Stimulated activated CD8-positive, alpha-beta memory T cell treated with anti-CD3 and anti-CD28 coated beads, Interleukin-7, amount 100 ng/mL, for 48 hours (primary cell): ENCODE data around the gene ASB18.

Experiments used
- DNase-seq, 2 donors: peaks; one replicate each; pipeline ENCODE4 v3.0.0-alpha.2; 2020; ENCODE audit warnings: low read depth in 1 of 2; ENCODE audit errors: extremely low read depth in 1 of 2

ASB18 gene

DNA sequence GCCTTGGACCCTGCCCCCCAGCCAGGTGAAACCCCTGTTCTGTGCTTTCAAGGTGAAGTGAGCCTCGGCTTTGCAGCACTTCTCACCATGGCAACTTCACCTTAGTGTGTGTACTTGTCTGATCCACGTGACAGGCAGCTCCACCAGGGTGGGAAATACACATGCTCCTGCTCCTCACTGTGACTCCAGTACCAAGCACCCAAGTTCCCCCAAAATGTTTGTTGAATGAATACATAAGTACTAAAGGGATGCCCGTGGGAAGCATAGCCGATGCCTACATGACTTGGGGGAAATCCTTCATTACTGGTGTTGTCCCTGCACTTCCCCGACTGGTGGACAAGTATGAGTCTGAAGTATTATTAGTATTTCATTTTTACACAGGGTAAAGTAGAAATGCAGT lies 54.2 kb downstream of the ASB18 start:
- DNase-seq, result no peak

DNA sequence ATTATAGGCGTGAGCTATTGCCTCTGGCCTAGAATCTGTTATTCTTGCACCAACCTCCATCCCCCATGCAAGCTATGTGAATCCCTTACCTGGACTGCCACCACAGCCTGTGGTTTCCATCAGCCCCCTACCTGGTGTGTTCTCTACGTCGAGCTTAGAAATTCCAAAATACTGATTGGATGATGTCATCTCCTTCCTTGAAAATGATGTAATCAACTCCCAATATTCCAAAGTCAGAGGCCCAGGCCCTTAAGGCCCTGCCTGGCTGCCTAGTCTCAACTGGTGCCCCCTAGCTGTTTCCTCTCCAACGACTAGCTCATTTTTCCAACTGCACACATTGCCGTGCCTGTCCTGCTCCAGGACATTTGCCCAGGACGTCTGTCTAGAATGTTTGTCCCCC lies 54.7 kb downstream of the ASB18 start:
- DNase-seq, result no peak

DNA sequence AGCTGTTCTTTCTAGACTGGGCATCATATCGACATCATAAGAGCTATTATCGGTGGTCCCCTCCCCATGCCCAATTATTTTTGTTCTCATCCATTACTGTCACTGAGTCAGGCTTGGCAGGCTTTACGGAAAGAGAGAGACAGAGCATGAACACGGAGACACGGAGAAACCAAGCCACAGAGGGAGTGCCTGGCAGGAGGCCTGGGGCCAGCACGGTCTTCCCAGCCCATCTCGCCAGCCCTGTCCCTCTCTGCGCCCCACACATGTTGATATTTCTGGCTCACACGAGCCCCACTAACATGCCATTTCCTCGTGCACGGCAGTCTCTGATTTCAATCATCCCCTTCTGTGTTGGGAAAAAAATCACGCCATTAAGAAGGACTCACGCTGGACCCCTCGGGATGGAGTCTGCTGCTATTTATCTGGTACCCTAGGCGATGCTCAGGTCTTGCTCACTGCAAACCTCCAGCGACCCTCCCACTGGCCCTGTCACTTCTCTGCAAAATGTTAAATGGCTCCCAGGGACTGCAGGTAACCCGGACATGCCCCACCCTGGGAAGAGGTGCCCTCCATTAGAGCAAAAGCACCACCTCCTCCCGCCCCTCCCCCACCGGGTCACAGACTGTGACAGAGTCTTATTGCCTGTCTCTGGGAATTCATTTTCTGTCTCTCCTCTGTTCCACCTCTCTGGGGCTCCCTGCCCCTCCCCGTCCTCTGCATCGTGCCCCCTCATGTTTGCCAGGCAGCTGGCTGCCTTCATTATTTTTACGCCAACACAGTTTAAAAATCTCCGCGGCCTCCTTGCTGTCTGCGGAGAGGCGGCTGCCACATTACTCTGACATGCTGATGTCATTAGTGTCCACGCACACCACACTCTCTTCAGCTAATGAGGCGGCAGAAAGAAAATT lies 55.9 kb downstream of the ASB18 start:
- DNase-seq, result no peak

- no peak for DNase-seq
These were observed 56.7 kb downstream of the ASB18 start for GRCh38 chr2:236207472-236207871.

GRCh38 chr2:236205867-236206645 lies 58.1 kb downstream of the ASB18 start:
- no peak for DNase-seq

GRCh38 chr2:236204953-236205352 lies 59.3 kb downstream of the ASB18 start:
- DNase-seq, result no peak

DNA sequence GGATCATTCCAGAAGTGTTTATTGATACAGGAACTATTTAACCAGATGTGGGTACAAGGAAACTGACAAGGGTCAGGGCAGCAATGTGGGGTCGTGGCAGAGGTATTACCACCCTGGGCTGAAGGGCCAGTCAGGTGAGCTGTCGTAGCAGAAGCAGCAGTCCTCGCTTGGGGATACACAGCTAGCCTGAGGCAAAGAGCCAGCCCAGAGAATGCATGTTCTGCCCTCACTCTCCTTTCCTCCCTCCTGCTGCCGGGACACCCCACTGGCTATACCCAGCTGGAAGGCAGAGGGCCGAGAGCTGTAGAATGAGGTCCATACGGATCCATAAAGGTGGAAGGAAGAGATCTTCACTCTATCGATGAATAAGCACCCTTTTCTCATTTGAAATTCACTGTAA lies 63.8 kb downstream of the ASB18 start:
- no peak for DNase-seq

GRCh38 chr2:236196366-236196765 lies 67.8 kb downstream of the ASB18 start:
- DNase-seq, result no peak

DNA sequence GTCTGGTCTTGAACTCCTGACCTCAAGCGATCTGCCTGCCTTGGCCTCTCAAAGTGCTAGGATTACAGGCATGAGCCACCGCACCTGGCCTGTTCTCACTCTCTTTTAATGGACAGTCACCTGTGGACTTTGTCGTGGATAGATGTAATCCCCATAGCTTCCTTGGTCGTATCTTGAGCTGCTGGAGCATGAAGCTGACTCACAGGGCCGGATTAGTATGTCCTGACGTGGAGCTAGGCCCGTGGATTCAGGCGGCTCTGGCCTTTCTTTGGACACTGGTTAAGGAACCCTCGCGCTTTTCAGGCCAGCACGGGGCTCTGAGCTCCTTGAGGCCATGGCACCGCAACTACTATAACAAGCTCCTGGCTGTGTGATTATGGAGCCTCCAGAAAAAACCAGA lies 68.5 kb downstream of the ASB18 start:
- no peak for DNase-seq

- no peak for DNase-seq
These were observed 69.4 kb downstream of the ASB18 start for GRCh38 chr2:236194786-236195185.

- no peak for DNase-seq
These were observed 71.2 kb downstream of the ASB18 start for GRCh38 chr2:236193026-236193425.

GRCh38 chr2:236190674-236191073 lies 73.5 kb downstream of the ASB18 start:
- no peak for DNase-seq

- DNase-seq, result no peak
These were observed 79.5 kb downstream of the ASB18 start for GRCh38 chr2:236184701-236185100.

- DNase-seq, result no peak
These were observed 83.3 kb downstream of the ASB18 start for GRCh38 chr2:236180831-236181453.

- DNase-seq, result no peak
These were observed 84.0 kb downstream of the ASB18 start for GRCh38 chr2:236180076-236180816.

DNA sequence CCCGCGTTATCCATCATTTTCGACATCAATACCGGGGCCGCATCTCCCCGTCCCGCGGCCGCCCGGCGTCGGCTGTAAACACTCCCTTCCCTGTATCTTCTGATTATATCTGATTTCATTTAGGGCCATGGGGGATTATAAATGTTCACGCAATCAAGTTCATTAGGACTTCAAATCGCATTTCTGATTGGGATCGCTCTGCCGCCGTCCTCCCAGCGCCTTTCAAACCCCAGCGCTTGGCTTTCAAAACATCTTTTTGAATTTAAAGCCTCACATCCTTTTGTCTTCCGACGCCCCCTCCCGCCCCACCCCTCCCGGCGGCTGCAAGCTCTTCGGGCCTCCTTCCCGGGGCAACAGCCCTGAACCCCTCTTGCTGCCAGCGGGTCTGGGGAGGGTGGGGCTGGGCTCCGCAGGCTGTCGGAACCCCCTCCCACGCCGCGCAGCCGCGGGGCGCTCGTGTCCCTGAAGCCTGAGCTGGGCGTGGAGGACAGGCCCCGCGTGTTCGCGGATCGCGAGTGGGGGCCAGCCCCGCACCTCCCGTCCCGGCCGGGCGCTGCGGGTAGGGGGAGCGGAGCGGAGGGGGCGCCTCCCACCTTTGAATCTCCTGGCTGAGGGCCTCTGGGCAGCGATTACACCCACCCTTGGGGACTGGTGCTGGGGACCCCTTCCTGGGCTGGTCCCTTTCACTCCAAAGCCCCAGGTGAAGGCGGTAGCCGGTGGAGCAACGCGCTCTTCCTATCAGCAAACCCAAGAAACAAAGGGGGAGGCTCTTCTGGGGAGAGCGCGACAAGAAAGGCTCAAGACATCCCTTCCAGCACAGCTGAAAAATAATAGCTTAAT lies 84.8 kb downstream of the ASB18 start:
- DNase-seq, result no peak

GRCh38 chr2:236178890-236179235 lies 85.3 kb downstream of the ASB18 start:
- DNase-seq, result no peak

GRCh38 chr2:236177967-236178889 lies 86.0 kb downstream of the ASB18 start:
- DNase-seq, result peak; percentile 27 to 29

GRCh38 chr2:236177604-236177966 lies 86.6 kb downstream of the ASB18 start:
- DNase-seq, result peak in 1 of 2 donors; percentile 34
